Activated CD4-positive, alpha-beta T cell treated with anti-CD3 and anti-CD28 coated beads, Interleukin-10, Interleukin-2, amounts not matched to agents 100 ng/mL and 50 ng/mL, durations not matched to agents 16 hours and 8 hours (primary cell): ENCODE results near the gene ASTN2.
"Not testable (repeated sequence)": the region's sequence is repeated elsewhere in the genome, so short reads cannot be mapped to it uniquely, and the experiment has no call there.

Experiments
- DNase-seq: peaks from one replicate; pipeline ENCODE4 v3.0.0-alpha.2; 2020

The ASTN2 gene

DNA sequence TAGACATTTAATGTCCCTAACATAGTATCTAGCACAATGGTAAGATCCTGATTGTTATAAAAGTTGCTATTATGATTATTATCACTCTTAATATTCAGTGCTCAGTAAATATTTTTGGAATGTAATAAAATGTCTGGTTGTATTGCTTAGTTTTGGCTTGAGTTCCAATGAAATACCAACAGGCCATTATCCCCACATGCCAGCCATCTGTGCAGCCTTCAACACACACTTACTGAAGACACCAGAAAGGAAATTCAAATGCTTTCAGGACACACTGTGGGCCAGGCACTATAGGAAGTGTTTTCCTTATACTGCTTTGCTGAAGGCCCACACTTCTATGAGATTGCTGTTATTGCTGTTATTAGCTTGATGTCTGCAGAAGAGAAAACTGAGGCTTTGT, 570.2 kb downstream of the ASTN2 start:
- DNase-seq: no peak

DNA sequence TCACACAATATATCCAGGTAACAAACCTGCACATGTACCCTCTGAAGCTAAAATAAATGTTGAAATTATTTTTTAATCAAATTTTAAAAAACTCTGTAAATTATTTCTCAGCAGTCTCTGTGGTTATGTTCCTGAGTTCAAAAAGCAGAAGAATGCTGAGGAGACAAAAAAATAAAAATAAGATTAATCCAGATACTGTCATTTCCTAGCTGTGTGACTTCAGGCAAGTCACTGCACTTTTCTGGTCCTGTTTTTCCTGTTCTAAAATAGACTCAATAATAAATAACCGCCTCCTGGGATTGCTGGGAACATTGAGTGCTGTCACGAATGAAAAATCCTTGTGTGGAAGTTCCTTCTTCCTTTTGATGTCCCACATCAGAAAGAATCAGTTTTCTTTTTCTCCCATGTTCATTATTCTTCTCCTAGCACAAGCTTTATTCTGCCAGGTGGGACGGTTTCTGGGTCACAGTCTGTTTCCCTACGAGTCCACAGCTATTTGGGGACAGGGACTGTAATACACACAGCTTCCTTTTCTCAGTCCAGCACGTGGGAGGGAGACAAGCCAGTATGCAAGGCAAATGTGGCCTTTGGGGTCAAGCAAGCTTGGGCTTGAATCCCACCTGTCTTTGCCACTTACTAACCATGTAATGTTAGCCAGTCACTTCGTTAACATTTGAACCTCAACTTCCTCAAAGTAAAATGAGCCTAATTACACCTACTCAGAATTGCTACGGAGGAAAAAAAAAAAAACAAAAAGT, 570.8 kb downstream of the ASTN2 start:
- no peak for DNase-seq

DNA sequence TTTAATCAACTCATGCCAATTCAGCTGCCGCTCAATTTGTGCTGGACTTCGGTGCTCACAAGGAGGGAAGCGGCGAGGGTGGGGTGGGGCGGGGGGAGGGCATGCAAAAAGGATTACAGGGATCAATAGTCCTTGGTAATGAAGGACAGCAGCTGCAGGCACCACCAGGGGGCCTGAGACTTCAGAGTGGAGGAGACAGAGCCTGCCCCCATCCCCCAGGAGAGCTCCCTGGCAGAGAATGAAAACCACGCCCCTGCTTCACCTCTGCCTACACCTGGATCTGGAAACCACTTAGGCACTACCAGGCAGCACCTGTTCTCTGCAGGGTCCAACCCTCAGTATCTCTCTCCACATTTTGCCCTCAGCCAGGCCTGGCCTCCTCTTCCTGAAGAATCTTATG, 572.2 kb downstream of the ASTN2 start:
- DNase-seq: no peak

DNA sequence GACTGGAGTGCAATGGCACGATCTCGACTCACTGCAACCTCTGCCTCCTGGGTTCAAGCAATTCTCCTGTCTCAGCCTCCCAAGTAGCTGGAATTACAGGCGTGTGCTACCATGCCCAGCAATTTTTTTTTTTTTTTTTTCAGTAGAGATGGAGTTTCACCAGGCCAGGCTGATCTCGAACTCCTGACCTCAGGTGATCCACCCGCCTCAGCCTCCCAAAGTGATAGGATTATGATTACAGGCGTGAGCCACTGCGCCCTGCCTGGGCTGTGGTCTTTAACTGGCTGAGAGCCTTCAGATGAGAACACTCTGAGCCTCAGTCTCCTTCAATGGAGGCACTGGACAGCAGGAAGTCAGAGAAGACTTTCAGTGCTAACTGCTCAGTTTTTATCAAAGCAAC, 576.4 kb downstream of the ASTN2 start:
- DNase-seq: not testable (repeated sequence)

DNA sequence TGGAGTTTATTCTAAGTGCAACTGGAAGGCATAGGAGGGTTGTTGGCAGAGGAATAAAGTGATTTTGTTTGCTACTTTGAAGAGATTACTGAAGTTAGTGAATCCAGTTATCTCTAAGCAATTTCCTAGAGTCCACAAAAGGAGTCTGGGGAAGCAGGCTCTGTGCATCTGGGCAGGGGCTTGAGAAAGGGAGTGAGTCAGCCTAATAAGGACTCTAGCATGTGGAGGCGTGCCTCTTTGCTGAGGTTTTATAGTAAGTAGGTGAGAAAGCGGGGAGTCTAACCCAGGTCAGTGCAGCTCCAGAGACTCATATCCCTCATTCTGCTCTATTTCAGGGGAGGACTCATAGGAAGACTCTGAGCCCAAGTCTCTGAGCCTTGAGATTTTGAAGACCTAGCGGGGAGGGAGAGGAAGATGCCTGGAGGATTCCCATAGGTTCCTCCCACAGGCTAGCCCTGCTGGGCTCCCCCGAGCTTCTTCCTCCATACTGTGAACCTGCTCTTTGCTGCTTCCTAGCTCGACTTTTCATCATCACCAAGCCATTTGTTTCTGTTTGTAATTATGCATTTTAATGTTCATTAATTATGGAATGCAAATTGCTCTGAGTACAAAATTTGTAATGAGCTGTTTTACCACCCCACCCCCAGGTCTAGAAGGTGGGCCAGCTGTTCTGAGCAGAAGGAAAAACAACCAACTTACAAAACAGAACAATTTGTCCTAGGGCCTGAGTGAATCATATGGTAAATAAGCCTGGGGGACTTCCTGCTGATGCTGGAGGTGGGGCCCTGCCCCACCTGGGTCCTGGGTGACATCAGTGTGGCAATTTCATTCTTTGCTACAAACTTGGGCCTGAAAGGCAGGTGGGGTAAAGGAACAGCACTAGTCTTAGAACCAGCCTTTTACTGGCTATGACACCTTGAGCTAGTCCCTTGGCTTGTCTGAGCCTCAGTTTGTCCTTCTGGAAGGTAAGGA, 577.6 kb downstream of the ASTN2 start:
- no peak for DNase-seq

DNA sequence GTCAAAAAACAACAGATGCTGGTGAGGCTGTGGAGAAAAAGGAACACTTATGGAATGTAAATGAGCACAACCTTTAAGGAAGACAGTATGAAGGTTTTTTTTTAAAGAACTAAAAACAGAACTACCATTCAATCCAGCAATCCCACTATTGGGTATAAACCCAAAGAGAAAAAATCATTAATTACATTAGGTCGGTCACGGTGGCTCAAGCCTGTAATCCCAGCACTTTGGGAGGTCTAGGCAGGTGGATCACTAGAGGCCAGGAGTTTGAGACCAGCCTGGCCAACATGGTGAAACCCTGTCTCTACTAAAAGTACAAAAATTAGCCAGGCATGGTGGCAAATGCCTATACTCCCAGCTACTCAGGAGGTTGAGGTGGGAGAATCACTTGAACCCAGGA, 584.5 kb downstream of the ASTN2 start:
- DNase-seq: not testable (repeated sequence)

DNA sequence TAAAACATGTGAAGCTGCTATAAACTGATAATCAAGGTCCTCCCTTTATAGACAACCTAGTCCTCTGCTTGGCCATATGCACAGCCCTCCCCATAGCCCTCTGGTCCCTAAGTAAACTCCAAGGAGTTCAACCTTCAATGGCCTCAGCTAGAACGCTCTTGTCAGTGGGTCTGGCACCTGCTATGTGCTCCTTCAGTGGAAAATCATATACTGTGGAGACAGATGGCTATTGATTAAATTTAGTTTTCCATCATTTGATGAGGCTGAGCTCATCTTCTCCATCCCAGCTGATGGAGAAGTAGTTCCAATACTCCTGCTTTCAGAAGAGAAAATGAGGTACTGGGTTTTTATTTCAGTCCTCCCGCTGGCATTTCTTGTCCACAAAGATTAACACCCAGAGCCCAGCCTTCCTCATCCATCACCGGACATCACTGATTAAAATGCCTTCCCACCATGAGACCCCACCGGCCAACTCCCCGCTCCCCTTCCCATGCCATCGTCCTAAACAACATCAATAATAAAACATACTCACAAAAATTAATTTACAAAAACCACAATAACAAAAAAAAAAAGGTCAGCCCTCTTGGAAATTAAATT, 593.1 kb downstream of the ASTN2 start:
- DNase-seq: no peak

DNA sequence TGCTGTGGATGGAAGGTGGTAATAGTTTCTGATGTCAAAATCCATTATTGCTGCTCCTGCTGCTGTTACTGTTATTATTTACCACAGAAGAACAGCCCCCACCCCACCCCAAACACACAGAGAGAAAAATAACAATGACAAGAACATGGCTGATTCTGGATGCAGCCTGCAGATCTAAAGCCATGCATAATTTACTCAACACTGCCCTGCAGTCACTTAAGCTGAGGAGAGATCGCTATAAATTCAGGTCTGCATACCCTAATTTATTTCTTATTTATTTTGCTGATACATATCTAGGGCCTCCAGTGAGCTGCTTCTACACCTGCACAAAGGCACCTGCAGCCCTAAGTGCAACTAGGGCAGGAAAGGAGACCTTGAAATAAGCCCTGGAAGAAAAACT, 595.7 kb downstream of the ASTN2 start:
- no peak for DNase-seq

DNA sequence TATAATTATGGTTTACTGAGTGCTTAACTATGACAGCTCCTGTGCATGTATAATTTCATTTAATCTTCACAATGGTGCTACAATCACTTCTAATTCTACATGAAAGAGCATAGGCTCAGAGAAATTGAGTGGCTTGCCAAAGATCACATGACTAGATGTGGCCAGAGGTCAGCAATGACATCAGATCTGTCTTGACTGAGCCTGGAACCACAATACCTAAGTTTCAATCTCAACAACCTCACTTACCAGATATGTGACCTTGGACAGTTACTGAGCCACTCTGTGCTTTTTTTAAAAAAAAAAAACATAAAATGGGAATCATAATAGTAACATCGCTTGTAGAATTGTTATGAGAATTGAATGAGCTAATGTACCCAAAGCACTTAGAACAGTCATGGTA, 597.1 kb downstream of the ASTN2 start:
- no peak for DNase-seq

DNA sequence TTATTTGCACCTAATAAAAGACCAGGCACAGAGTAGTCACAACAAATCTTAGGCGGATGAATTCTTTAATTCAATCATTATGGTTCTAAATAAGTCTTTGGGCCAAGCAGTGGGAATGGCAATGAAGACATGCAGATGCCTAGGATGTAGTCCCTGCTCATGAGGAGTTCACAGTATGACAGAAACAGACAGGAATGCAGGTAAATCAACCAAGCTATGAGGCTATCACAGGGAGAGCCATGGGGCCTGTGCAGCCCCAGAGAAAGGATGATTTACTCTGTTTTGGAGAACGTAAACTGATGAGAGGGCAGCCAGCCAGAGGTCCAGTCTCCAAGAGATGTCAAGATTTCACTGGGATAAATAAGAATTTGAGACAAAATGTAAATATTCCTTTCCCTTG, 598.4 kb downstream of the ASTN2 start:
- DNase-seq: no peak

DNA sequence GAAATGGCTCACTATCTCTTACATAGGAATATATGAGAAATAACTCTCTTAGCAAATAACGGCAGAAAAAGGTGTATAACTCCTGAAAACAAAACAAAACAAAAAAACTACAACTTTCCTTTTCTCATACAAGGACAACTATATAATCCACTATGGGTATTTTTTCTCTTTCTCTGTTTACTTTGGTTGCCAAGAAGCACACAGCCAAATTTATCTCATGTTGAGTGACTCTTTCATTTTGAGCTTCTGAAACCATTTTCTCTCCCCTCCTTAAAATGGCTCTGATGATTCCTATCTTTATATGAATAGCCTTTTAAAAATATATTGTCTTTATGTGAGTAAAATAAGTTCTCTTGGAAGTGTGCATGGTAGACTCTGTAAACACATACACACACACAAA, 599.0 kb downstream of the ASTN2 start:
- DNase-seq: no peak

DNA sequence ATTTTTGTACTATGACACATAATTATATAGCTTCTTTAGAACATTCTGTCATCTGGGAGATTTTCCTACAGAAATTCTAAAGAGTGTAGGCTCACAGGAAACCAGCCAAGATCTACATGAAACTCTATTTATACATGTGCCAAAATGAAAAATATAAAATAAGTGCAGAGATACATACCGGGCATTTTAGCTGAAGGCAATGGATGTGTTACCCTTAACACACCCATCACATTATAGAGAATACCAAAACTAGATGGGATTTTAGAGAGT, 601.9 kb downstream of the ASTN2 start:
- no peak for DNase-seq

DNA sequence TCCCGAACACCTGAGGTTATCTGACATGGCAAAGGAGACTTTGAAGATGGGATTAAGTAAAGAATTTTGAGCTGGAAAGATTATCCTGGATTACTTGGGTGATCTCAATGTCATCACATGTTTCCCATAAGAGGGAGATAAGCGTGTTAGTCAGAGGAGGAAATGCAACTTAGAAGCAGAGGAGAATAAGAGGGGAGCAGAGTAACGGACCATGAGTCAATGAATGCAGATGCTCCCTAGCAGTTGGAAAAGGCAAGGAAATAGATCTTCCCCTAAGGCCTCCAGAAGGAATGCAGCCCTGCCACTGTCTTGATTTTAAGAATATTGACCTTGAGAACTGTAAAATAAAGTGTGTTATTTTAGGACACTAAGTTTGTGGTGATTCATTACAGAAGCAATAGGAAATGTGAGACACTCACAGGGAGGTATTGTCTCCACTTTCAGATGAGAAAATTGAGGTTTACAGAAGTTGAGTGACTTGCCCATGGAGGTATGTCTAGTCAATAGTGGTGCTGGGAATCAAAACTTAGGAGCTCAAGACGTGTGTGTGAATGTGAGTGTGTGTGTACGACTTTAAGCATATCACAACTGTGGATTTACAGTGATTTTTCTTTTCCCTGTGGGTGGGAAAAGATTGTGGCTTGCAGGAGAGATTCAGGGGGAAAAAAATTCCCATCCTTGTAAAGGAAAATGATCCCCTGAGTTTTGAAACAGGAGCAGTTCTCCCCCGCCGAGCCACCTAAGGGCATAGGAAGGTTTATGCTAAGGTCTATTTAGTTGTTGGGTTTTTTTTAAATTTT, 602.4 kb downstream of the ASTN2 start:
- no peak for DNase-seq

DNA sequence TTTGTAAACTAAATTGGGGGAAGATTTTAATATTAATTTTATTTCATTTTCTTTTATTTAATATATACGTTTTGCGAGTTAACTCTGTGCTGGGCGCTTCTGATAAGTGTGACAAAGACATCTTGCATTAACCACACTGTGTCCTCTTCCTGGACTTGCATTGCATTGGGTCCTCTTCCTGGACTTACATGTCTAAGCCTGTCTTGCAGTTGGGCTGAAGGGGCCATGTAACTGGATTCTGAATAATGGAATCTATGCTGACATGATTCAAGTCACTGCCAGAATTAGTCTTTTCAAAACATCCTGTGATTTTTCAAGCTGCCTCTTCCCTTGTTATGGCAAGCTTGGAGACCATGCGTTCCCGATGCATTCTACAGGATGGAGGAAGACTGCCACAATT, 605.2 kb downstream of the ASTN2 start:
- no peak for DNase-seq

DNA sequence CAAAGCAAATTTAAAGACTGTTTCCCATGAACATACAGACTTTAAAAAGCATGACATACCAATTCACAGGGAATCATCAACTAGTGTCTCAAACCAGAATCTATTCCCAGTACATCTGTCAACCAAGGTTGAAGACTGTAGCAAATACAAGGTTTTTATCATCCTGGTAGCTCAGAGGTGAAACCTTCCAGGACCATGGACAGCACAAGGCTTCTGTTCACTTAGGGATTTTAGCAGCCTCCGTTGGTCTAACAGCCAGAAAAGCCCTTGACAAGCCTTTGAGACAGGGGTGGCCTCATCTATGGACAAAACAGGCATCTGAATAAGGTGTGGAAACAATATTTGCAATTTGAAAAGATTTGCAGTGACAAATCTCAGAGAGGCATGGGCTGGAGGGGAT, 608.8 kb downstream of the ASTN2 start:
- no peak for DNase-seq

DNA sequence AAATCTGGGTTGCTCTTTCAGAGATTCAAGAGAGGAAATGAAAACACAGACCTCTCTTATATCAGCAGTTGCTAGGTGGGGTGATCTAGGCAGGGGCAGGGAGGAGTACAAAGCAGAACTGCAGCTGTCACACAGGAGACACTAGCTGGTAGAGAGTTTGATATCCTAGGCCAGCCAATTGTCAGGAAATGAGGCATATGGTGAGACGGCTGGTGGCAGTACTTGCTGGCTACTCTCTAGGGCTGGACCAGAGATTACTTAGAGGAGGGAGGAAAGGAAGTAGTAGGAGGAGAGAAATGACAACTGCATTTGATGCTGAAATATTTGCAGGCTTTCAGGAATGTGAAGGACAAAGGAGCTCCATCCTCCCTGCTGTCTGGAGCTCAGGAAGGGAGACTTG, 614.0 kb downstream of the ASTN2 start:
- no peak for DNase-seq

DNA sequence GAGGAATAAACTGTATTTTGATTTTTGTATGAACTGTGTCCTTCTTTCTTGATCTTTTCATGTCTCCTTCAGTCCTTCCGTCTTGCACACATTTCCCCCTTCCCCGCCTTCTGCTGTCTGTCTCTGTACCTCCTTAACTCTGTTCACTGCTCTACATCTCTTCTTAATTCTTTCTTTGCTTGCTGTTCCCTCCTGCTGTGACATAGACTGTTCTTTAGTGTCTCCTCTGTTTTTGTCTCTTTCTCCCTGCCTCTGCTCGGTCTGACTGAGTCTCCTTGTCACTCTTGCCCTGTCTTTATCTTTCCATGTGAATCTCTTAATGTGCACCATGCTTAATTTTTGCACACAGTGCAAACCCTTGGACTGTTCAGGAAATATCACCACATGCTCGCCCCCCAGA, 614.8 kb downstream of the ASTN2 start:
- DNase-seq: no peak

DNA sequence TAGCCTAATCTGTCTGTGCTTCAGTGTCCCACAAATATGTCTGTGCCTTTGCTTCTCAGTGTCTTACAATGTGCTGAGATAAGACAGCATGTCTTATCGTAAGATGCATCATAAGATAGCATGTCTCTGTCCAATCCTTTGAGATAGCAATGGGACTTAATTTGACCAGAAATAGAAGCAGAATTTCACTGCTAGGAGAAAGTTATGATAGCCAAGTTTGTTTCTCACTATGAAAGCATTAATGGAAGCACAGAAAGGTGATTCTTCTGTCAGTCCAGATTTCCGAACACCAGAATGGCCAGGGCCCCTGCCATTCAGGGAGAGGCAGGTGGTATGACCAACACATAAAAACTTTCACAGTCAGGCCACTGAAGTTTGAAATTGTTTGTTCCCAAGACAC, 616.3 kb downstream of the ASTN2 start:
- no peak for DNase-seq

DNA sequence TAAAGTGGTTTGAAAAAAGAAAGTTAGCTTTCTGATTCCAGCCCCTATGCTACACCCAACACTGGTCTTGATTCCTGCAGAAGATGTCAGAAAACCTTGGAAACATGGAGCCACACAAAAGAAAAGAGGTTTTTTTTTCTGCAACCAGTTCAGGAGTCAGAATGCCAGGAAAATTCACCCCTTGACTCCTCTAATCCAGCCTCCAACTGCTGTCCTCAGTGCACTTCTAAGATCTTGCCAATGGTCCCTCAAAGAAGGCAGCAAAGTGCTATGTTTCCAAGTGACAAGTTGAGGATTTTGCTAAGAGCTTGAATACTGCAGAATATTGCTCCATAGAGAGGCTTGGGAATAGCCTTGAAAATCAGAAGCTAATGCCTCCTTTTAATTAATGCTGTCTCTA, 617.6 kb downstream of the ASTN2 start:
- no peak for DNase-seq

DNA sequence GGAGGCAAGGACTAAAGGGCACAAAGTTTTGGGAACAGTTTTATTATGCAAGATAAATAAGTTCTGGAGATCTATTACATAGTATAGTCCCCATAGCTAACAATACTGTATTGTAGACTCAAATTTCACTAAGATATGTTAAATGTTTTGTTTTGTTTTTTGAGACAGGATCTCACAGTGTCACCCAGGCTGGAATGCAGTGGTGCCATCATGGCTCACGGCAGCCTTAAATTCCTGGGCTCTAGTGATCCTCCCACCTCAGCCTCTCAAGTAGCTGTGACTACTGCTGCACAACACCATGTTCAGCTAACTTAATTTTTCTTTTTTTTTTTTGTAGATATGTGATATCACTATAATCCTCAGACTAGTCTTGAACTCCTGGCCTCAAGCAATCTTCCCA, 618.2 kb downstream of the ASTN2 start:
- no peak for DNase-seq

DNA sequence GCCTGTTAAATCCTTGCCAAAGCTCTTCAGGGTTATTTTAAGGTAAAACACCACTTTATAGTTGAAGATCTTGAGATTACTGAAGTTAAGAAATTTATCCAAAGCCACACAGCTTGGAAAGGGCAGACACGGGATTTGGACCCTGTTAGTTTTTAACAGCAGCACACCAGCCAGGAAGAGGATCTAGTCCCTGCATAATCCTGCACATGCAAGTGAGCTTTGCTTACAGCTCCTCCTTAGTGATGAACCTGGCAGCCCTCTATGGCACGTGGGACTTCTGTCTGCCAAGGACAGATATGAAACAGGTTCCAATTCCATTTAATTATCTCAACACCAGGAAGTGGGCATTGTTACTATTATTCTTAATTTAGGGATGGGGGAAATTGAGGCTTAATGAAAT, 619.0 kb downstream of the ASTN2 start:
- no peak for DNase-seq

DNA sequence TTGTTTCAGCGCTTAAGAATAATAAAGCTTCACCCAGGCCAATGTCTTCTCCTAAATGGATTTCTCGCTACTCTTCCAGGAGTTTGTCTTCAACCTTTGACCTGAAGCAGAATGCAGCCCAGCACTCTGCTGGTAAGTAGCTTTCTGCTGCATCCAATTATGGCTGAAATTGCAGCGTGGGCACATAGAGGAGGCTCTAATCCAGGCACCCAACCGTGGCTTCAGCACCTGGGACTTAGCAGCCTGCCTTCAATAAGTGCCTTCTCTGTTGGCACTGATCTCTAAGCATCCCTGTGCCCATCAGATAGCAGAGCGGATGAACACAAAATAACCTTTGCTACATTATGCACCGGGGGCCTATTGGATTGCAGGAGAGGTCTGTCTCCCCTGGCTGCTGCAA, 622.6 kb downstream of the ASTN2 start:
- DNase-seq: no peak

DNA sequence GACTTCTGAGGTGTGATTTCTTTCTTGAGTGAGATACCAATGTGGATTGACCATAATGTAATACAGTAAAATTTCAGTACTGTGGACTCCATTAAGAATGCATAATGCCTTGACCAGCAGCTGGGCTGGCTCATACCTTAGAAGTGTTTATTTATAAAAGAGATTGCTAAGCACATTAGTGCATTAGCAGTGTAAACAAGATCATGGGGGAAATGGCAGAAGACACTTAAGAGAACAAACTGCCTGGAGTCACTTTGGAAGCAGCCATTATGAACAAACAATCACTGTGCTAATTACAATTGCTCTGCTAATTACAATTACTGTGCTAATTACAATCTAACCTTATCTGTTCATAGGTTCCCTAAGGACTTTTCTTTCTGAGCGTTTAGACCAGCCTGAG, 623.5 kb downstream of the ASTN2 start:
- no peak for DNase-seq
